HG02885 (cell line): ENCODE measurements around the gene ARL8A.
A peak's percentile ranks its signal among the peaks of the same experiment; 100 is the strongest.
"Not testable (repeated sequence)": the region's sequence is repeated elsewhere in the genome, so short reads cannot be mapped to it uniquely, and the experiment has no call there.

Experiments
- ATAC-seq: cut with Tn5 transposase; IDR thresholded peaks from one replicate; pipeline ENCODE4 v1.9.1; 2021; ENCODE audit warnings: mild to moderate bottlenecking; ENCODE audit not compliant: unreplicated experiment, poor library complexity

ARL8A gene

GRCh38 chr1:202144402-202145067 is at the start of gene ARL8A:
ARL8A (minus strand) TSS chr1:202144737; CDS start chr1:202144572, 165 bp downstream.
- peak; percentile 75 for ATAC-seq

GRCh38 chr1:202194328-202194648 is 49.8 kb upstream of the ARL8A start:
- no peak for ATAC-seq

DNA sequence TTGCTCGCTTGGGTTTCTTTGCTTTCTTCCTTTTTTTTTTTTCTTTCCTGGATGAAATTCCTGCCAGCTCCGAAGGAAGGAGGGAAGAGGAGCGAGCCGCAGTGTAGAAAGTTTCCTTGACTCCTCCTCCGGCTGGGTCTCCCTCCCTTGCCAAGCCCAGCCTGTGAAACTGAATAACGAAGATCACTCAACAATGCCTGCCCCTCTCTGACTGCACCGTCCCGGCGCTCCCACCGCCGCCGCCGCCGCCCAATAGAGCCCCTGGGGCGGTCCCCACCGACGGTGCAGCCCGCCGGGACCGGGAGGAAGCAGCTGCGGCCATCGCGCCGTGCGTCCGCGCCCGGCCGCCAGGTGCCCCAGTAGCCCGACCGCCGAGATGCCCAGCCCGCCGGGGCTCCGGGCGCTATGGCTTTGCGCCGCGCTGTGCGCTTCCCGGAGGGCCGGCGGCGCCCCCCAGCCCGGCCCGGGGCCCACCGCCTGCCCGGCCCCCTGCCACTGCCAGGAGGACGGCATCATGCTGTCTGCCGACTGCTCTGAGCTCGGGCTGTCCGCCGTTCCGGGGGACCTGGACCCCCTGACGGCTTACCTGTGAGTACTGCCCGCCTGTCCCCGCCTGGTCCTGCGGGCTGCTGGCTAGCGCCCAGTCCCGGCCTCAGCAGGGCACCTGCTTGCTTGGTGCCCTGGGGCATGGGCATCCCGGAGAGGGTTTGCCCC is 49.2 kb upstream of the ARL8A start, which contains the start of gene LGR6:
Gene LGR6, plus strand, starts transcription at position 186 of the 714 bp plus-strand sequence. Its CDS starts 191 bp downstream, at position 377.
- ATAC-seq, result no peak

GRCh38 chr1:202192770-202193613 is 48.5 kb upstream of the ARL8A start:
- peak; percentile 44 for ATAC-seq

- not testable (repeated sequence) for ATAC-seq
Observed at GRCh38 chr1:202191391-202191790, 46.9 kb upstream of the ARL8A start.

DNA sequence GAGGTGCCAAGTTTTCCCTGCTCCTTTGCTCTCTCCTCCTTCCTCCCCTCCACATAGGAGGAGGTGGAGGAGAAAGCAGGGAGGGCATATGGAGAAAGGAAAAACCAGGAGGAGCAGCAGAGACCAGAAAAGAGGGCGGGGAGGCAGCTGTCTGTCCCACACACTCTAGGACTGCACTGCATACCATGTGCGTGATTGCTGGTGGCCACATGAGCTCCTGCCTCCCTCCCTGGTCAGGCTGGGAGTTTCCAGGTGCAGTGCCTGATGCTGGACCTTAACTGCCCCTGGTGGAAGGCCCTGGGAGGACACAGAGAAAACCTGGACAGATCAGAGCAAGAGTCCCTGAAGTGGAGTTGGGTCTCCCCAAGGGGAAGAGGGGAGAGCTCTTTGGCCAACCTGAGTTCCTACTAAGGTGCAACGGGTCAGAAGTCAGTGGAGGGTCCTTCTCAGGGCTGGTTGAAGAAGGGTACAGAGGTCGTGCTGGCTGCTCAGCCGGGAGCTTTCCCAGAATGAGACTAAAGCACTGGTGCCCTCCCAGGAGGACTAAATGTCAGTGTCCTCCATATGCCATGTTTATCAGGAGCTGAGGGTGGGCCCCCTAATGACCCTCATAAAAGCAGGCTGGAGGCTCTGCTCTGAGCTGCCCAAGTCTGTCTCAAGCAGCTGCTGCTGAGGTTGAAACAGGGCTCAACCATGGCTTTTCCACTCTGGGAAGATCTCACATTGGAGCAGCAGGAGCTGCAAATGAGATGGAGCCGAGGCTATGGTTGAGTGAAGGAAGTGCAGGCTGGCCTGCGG is 45.6 kb upstream of the ARL8A start:
- ATAC-seq, result no peak

GRCh38 chr1:202189001-202189790 is 44.7 kb upstream of the ARL8A start:
- ATAC-seq, result no peak

DNA sequence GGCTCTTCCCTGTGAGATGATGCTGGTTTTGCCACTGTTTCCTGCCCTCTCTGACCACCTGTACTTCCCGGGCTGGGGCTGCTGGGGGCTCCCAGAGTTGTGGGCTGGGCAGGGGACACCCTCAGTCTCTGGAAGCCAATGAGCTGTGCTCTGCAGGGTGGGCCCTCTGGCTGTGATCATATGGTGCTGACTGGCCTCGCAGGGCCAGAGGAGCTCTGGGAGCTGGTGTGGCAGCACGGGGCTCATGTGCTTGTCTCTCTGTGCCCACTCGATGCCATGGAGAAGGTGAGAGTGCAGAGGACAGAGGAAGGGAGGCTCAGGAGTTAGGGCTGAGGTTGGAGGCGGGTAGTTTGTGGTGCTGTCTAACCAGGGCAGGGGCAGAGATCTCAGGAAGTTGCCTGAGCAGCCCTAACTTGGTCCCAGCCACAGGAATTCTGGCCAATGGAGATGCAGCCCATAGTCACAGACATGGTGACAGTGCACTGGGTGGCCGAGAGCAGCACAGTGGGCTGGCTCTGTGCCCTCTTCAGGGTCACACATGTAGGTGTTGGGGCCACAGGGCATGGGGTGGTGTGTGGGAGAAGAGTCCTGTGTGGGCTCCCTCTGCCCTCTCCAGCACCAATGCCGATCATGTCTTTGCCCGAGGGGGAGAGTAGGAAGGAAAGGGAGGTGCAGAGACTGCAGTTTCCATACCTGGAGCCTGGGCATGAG is 43.3 kb upstream of the ARL8A start:
- no peak for ATAC-seq

- ATAC-seq, result no peak
Observed at GRCh38 chr1:202187041-202187671, 42.6 kb upstream of the ARL8A start.

- no peak for ATAC-seq
Observed at GRCh38 chr1:202186327-202186726, 41.8 kb upstream of the ARL8A start.

DNA sequence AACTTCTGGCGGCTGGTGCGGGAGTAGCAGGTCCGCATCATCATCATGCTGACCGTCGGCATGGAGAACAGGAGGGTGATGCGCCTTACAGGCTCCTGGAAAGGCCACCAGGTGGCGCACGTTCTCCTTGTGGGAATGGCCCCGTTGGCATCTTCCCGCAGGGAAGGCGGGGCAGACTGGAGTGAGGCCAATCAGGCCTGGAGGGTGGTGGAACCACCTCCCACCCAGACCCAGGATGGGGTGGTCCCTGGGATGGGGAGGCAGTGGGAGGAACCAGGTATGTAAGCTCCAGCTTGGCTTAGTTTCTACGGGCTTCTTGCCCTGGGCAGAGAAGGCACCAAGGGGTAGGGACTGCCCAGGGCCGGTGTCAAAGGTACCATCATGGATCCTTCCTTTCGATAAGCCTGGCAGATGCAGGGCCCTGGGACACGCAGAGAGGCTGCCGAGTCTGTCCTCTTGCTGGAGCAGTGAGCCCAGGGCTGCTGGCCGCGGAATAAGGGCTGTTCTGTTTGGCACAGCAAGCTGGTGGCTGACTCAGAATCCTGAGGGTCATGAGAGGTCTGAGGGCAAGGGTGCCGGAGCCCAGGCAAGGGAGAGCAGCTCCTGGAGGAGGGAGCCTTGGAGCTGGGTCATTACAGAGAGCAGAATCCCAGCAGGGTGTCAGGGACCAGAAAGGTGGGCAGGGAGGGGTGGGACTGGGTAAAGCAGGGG is 40.4 kb upstream of the ARL8A start:
- ATAC-seq, result peak; percentile 53

DNA sequence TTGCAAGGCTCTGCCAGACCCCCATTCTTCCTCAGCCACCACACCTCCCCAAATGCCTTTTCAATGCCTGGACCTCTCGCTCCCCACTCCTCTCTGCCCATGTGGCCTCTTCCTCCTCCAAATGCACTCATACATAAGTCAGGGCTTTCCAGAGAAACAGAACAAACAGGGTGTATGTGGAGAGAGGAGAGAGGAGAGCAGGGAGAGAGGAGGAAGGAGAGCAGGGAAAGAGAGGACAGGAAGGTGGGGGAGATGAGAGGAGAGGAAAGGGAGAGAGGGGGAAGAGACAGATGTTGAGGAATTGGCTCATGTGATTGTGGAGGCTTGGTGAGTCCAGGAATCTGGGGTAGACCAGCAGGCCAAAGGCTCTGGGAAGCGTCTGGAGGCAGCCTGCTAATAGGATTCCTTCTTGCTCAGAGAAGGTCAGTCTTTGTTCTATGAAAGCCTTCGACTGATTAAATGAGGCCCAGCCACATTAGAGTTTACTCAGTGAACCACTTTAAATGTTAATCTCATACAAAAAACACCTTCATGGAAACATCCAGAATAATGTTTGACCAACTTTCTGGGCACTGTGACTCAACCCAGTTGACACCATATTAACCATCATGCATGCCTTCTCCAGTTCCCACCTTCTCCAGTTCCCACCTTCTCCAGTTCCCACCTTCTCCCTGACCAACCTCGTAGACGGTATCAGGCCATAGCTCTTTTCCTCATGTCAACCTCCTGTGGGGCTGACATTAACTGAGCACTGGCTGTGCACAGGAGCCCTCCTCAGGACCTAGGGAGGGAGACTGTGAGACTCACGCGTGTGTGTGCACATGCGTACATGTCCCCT is 37.7 kb upstream of the ARL8A start:
- no peak for ATAC-seq

DNA sequence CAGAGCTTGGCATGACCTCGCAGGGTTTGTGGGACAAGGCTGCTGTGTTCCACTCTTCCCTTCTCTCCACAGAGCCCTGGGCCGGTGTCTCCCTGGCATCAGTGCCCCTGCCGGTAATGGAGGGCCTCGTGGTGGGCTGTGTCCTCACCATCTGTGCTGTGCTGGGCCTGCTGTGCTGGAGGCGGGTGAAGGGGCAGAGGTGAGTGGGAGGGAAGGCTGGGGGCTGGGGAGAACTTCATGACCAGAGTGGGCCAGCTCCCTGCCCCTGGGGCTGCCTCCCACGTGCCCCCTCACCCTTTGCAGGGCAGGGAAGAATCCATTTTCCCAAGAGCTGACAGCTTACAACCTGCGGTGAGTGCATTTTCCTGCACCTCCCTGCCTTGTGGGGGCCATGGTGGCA is 37.0 kb upstream of the ARL8A start:
- no peak for ATAC-seq

- ATAC-seq, result not testable (repeated sequence)
Observed at GRCh38 chr1:202180751-202181139, 36.2 kb upstream of the ARL8A start.

- ATAC-seq, result no peak
Observed at GRCh38 chr1:202179828-202180750, 35.6 kb upstream of the ARL8A start.
